GM15510 (cell line): ENCODE data around the gene PDE6G.

Experiments used
- POLR2A ChIP-seq: IDR thresholded peaks from 3 replicates; pipeline ENCODE4 v1.6.1; 2011; ENCODE audit warnings: borderline replicate concordance; ENCODE audit not compliant: insufficient read length; ENCODE audit errors: extremely low read depth

Gene PDE6G

GRCh38 chr17:81655378-81656117 is 794 bp downstream of the PDE6G start:
- TF ChIP-seq POLR2A = no peak

DNA sequence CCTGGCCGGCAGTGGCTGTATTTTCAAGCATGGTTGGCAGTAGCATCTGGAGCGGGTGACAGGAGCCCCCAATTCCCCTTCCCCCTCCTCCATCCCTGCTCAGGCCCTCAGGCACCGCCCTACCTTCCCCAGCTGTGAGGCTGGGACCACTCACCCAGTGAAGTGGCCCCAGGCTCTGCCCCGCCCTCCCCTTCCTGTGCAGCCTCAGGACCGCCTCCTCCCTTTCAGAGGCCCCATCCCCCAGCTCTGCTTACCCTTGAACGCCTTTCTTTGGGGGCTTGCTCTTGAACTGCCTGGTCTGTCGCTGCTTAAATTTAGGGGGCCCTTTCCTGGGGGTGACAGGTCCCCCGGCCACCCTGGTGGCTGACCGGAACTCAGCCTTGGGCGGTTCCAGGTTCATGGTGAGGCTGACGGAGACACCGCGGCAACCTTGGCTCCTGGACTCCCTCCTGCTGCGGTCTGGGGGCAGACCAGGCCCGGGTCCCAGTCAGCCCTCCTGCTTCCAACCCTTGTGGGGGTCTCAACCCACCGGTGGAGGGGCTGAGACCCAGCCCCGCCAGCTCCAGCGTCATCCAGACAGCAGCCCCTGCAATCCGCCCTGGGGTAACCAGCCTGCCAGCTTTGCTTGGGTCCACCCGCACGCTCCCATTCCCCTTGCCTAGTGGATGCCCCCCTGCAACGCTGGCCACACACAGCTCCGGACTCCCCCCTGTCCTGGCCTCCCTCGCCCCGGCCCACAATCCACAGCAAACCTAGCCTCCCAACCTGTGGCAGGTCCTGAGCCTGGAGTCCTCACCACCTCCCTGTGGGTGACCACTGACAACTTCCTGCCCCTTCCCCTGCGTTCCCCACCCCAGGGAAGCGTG is 3.2 kb downstream of the PDE6G start:
- no peak for TF ChIP-seq POLR2A

DNA sequence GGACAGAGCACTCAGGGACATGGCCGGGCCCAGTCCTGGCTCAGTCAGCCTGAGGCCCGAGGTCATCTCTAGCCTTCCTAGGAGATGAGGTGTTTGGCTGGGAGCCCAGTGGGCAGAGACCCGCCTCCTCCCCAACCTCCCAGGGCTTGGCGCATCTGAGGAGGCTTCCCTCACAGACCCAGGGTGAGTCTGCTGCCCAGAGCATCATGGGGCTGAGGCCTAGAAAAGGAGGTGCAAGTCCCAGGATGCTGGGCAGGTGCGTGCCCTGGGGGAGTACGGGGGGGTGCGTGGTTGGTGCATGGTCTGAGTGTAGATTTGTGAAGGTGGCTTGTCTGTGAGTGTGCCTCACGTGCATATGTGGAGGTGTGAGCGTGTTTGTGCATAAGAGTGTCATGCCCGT is 4.7 kb downstream of the PDE6G start:
- no peak for TF ChIP-seq POLR2A

- no peak for TF ChIP-seq POLR2A
Measured at GRCh38 chr17:81650951-81651350, 5.4 kb downstream of the PDE6G start.

DNA sequence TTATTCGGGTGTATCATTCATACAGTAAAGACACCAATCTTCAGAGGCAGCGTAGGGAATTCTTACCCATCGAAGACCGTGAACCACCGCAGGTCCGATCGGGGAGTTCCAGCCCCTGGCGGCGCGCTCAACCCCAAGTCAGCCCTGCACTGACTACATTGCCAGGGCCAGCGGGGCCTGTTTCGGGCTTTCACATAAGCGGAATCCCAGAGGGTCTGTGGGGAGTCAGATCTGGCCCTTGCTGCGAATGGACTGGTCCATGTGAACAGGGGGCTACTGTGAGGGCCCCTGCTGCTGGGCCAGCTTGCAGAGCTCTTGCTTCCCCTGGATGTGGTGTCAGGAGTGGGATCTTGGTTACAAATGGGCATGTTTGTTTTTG is 7.6 kb downstream of the PDE6G start:
- TF ChIP-seq POLR2A = no peak

DNA sequence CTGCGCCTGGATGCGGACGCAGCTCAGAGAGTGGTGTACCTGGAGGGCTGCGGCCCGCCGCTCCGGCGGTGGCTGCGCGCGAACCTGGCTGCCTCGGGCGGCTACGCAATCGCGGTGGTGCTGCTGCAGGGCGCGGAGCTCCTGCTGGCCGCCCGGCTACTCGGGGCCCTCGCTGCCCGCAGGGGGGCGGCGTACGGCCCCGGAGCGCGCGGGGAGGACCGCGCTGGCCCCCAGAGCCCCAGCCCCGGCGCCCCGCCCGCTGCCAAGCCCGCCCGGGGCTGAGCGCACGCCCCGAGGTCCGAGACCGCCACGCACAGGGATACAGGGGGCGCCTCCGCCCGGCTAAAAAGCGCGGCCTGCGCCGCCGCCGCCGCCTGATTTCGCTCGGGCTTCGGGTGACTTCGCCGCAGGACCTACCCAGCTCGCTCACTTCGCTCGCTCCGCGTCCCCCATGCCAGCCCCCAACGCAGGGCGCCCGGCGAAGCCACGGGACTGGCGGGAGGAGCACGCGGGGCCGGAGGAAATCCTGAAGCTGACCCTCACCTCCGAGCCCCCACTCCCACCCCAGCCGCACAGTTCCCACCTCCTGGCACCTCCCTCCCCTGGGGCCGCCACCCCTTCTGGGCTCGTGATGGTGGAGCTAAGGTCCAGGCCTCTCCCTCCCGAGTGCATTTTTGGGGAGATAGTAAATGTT is 8.2 kb downstream of the PDE6G start:
- TF ChIP-seq POLR2A = no peak

GRCh38 chr17:81647640-81648012 is 8.7 kb downstream of the PDE6G start:
- TF ChIP-seq POLR2A = no peak

GRCh38 chr17:81646869-81647600 is 9.3 kb downstream of the PDE6G start:
- no peak for TF ChIP-seq POLR2A

GRCh38 chr17:81644976-81645952 is 11.1 kb downstream of the PDE6G start:
- no peak for TF ChIP-seq POLR2A

GRCh38 chr17:81644496-81644895 is 11.8 kb downstream of the PDE6G start:
- no peak for TF ChIP-seq POLR2A

DNA sequence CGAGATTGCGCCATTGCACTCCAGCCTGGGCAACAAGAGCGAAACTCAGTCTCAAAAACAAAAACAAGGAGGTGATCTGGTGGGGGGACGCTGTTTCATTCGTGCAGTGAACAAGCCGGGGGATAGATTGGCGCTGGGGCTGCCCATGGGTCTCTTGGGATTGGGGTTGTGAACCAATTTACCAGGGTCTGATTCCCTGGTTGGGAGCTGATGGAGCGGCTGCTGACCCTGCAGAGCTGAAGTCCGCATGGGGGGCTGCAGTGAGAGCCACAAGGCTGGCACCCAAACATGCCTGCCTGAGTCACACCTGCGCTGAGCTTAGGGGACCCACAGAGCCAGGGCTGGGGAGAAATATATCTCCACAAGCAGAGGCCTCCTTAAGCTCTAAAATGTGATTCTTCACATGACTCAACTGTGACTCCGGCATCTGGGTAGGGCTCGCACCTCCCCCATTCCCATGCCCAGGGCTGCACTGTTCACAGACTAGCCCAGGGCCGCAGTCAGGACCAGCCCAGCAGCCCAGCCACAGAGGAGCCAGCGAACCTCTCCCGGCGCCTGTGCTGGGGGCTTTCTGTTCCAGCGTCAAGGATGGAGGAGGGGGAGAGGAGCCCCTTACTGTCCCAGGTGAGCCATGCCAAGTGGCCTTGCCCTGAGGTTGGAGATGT is 14.4 kb downstream of the PDE6G start:
- no peak for TF ChIP-seq POLR2A

DNA sequence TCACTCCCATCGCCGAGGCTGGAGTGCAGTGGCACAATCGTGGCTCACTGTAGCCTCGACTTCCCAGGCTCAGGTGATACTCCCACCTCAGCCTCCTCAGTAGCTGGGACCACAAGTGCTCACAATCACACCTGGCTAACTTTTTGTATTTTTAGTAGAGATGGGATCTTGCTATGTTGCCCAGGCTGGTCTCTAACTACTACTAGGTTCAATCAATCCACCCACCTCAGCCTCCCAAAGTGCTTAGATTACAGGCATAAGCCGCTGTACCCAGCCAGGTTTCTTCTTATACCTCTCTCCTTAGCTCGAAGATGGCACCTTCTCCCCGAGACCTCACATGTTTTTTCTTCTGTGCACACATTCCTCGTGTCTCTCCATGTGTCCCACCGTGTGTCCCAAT is 16.3 kb downstream of the PDE6G start:
- no peak for TF ChIP-seq POLR2A

DNA sequence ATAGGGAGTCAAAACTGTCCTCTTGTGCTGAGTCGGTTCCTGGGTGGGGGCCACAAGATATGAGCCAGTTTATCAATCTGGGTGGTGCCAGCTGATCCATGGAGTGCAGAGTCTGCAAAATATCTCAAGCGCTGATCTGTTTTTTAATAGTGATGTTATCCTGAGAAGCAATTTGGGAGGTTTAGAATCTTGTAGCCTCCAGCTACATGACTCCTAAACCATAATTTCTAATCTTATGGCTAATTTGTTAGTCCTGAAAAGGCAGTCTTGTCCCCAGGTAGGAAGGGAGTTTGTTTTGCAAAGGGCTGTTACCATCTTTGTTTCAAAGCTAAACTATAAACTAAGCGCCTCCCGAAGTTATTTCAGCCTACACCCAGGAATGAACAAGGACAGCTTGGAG is 17.7 kb downstream of the PDE6G start:
- no peak for TF ChIP-seq POLR2A
